ENCODE data around the gene PAQR4.

The PAQR4 gene

DNA sequence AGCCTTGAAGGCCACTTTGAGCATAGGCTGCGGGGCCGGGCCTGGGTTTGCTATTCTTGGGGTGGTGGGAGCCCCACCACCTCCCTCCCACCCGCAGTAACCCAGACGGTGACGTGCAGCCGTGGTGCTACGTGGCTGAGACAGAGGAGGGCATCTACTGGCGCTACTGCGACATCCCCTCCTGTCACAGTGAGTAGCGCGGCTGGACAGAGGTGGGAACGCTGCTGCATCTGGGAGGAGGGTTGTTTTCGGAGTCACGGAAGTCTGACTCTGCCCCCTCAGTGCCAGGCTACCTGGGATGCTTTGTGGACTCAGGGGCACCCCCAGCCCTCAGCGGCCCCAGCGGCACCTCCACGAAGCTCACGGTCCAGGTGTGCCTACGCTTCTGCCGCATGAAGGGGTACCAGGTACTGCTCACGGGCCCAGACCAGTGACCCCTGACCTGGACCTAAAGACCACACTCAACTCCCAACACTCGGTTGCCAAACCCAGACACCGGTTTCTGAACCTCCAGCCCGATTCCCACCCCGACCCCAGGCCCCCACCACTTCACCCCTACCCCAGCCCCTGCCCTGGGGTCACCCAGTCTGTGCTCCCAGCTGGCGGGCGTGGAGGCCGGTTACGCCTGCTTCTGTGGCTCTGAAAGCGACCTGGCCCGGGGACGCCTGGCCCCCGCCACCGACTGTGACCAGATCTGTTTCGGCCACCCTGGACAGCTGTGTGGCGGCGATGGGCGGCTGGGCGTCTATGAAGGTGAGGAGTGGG, 2.9 kb upstream of the PAQR4 start:
- DNase-seq: no peak

DNA sequence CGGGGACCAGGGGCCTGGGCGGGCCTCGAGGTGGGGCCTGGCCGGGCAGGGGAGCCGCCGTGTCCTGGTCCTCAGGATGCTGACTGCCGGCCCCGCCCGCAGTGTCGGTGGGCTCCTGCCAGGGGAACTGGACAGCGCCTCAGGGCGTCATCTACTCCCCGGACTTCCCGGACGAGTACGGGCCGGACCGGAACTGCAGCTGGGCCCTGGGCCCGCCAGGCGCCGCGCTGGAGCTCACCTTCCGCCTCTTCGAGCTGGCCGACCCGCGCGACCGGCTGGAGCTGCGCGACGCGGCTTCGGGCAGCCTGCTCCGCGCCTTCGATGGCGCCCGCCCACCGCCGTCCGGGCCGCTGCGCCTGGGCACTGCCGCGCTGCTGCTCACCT, 2.3 kb upstream of the PAQR4 start:
- DNase-seq: no peak

DNA sequence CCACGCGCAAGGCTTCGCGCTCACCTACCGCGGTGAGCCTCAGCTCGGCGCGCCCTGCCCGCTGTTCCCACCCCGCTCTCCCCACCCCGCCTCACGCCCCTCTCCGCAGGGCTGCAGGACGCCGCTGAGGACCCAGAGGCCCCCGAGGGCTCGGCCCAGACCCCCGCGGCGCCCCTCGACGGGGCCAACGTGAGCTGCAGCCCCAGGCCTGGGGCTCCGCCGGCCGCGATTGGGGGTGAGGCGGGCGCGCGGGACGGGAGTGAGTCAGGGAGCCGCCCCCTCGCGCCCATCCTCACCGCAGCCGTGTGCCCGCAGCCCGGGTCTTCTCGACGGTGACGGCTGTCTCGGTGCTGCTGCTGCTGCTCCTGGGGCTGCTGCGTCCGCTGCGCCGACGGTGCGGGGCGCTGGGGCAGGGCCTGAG, 1.9 kb upstream of the PAQR4 start:
- no peak for DNase-seq

DNA sequence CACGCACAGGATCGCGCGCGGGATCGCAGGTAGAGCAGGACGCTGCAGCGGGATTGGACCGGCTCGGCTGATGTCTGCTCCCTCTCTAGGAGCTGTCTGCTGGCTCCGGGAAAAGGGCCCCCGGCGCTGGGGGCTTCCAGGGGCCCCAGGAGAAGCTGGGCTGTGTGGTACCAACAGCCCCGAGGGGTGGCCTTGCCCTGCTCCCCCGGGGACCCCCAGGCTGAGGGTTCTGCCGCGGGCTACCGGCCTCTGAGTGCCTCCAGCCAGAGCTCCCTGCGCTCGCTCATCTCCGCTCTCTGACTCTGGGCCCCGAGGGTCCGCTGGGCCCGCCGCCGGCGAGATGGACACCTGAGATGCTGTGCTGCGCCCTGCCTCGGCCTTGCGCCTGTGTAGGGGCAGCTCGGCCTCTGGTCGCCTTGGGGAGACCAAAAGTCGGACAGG, 1.4 kb upstream of the PAQR4 start:
- DNase-seq: no peak

DNA sequence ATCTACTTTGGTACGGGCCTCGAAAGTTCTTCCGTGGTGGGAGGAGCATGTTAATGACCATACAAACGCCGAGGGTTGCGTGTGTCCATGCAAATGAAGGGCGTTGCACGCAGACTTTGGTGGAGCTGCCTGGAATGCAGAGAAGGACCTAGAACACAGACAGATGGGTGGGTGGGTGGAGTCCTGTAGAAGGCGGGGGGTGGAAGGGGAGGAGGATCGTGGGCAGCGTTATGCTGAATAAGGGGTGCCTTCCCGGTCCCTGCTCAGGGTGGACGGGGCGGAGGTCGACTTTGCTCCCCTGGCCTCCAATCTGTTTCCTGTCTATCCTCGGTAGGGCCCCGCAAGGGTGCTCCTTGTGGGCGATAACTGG, 795 bp upstream of the PAQR4 start:
- DNase-seq: no peak

DNA sequence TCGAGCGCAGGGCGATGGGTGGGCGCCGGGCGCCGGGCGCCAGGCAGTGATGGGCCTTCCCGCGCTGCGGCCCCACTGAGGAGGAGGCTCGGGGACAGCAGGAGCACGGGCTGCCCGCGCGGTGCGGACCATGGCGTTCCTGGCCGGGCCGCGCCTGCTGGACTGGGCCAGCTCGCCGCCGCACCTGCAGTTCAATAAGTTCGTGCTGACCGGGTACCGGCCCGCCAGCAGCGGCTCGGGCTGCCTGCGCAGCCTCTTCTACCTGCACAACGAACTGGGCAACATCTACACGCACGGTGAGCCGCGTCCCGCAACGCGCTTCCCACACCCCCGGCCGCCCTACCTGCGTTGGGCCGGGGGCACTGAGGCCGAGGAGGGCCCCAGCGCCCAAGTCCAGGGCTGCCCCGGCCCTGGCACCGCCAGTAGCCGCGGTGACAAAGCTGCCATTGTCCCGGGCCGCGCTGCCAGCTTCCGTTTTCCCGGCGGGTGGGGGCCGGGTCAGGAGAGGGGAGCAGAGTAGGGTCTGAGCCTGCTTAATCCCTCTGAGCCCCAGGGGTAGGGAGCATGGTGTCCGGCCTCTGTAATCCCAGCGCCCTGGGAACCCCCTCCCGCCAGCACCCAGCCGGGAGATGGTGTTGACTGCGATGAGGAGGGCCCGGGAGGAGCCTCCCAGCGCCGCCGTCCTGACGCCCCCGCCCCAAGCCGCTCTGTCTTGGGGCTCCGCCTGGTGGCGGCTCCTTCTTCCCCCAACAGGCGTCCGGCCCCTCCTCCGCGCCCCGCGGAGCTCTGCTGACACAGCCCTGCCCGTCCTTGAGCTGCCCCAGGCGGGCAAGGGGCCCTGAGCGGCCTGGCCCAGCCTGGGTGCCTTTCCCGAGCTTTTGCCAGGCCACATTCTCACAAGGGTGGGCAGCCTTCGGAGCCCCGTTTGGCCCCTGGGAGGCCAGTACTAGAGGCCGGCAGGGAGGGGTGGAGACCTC, 685 bp downstream of the PAQR4 start:
- DNase-seq: no peak

DNA sequence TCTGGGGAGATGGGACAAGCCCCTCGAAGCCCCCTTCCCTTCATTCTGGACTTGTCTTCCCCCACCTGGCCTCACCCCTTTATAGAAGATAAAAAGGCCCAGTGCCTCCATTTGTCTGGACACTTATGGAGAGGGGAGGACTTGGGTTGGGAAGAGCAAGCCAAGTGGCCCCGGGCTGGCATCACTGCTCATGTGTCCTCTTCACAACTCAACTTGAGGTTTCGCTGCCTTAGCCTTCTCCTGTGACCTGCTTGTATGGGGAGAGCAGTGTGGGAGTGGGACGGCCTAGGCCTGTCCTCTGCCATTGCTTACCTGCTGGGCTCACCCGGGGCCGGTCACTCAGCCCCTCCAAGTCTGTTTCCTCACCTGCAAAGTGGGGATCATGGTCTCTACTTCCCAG, 1.4 kb downstream of the PAQR4 start:
- no peak for DNase-seq

DNA sequence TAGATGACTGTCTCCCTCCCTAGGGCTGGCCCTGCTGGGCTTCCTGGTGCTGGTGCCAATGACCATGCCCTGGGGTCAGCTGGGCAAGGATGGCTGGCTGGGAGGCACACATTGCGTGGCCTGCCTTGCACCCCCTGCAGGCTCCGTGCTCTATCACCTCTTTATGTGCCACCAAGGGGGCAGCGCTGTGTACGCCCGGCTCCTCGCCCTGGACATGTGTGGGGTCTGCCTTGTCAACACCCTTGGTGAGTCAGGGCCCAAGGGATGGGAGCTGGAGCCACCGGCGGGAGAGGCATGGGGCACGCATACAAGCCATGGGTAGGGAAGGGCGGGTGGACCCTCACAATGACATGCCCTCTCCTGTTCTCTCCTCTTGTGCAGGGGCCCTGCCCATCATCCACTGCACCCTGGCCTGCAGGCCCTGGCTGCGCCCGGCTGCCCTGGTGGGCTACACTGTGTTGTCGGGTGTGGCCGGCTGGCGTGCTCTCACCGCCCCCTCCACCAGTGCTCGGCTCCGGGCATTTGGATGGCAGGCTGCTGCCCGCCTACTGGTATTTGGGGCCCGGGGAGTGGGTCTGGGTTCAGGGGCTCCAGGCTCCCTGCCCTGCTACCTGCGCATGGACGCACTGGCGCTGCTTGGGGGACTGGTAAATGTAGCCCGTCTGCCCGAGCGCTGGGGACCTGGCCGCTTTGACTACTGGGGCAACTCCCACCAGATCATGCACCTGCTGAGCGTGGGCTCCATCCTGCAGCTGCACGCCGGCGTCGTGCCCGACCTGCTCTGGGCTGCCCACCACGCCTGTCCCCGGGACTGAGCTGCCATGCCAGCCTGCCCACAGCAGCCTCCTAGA, 2.2 kb downstream of the PAQR4 start:
- DNase-seq: no peak

DNA sequence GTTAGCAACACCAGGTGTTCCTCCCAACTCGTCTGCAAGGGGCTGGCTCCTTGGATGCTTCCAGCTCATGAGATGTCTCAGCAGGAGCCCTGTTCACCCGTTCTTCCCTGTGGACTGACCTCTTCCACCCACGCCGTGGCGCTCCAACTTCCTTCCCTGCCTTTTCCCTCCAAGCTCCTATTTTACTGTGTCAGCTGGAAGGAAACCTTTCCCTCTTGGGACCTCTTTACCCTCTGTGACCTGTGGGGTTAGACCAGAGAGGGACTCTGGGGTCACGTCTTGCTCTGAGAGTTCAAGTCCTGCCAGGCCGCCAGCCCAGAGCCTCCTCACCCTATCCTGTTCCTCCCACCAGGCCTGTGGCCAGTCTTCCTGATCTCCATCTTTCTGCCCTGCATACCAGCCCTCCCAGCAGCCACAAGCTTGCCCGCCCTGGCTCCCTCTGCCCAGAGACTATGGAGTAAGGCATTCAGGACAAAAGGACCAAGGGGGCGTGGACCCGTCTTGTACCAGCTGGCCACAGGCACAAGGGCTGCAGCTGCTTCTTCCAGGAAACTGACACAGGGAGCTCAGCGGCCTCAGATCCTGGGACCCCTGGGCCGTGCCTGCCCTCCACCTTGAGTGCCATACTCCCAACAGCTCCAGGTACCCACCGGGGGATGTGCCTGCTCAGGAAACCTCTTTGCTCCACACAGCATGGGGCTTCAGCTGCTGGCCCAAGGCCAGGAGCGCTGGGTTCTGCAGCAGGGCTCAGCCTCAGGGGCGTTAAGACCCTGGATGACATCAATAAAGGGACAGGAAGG, 3.0 kb downstream of the PAQR4 start:
- DNase-seq: no peak

DNA sequence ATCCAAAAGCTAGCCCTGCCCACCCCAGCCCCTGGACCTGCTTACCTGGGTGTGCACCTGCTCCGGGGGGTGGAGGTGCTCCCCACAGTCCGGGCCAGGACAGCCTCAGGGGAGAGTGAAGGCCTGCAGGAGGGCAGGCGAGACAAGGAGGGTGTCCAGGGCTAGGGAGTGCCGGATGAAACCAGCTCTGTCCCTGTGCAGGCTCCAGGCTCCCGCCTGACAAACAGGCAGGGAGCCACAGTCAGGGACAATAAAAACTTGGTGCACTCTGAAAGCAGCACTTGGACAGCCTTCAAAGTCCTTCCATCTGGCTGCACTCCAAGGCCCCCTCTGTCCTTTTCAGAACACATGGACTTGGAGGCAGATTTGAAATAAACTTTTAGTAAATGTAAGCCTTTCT, 3.9 kb downstream of the PAQR4 start:
- no peak for DNase-seq

DNA sequence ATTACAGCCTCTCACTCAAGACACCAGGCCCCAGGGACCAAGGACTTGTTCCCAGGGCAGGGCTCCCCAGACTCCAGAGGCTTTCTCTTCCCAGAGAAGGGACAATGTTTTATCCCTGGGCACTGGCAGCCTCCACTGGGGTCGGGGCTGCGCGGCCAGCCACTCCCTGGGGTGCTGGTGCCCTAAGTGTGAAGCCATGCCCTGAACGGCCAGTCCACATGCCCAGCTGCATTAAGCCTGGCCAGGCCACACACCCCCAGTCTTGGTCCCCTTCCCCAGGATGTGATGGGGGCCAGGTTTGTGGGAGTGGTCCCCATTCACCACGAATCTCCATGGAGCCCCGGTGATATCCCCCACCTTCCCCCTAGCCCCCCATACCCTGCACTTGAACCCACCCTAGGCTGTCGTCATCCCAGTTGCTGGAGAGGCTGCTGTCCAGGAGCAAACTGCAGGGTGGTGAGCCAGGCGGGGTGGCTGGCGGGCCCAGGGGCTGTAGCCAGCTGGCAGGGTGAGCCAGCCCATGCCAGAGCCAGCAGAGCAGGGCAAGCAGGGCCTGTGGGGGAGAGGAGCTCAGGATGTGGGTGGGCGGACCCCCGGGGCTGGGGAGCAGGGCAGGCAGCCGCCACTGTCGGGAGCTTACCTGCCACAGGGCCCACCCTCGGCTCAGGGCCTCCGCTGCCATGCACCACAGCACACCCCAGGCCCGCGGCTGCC, 4.6 kb downstream of the PAQR4 start:
- no peak for DNase-seq

DNA sequence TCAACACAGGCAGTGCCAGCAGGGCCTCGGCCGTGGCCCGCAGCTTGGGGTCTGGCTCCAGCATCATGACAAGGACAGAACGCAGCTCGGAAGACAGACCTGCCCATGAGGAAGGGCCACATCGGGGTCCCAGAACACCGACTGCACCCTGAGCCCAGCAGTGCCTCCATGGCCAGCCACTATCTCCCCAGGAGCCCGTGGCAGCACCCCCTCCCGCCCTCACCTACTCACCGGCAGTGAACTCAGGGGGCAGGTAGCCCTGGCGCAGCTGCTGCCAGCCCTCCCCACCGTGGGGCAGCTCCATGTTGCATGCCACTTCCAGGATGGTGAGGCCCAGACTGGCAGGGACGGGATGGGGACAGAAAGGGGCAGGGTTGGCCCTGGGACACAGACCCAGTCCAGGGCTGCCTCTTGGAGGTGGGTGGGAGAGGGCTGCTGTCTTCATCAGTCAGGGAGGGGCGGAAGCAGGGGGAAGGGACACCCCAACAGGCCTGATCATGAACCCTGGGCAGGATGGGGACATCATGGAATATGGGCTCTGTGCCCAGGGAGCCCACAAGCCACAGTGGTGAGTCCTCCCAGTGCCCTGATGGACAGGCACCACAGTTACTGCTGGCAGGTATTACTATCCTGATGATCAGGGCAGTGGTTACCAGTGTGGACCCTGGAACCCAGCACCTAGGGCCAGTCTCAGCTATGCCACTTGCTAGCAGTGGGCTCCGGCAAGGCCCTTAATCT, 5.3 kb downstream of the PAQR4 start:
- no peak for DNase-seq

DNA sequence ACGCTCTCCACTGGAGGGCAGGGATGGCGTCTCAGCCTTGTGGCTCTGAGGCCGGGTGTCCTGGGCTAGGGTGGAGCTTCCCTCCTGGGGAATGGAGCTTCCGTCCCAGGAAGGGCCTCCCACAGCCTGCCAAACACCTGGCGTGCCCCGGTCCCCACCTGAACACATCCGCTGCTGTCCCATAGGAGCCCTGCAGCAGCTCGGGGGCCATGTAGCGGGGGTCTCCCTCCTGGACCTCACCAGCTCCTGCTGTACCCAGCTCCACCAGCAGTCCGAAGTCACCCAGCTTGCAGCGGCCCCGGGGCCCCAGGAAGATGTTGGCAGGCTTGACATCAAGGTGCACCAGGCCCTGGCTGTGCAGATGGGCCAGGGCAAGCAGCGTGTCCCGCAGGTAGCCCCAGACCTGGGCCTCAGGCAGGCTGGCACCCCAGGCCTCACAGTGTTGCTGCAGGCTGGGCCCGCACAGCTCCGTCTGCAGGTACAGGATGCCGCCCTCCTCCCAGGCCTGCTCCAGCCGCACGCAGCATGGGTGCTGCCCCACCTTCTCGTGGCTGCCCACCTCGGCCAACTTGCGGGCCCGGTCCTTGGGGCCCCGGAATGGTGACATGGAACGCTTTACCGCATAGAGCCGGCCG, 6.1 kb downstream of the PAQR4 start:
- DNase-seq: no peak

DNA sequence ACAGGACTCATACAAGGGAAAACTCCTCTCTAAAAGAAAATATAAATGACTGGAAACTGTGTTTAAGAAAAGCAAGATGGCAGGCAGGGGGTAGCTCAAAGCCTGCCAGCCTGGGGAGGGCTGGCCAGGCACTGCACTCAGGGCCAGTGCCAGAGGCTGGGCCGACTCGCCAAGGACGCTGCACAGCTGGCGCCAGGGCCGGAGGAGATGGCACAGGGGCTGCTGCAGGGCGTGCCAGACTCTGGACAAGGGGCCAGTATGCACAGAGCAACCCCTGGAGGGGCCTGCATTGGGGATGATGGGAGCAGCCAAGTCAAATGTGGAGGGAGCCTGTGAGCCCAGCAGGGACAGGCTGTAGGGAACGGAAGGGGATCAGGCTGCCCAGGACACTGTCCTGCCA, 7.1 kb downstream of the PAQR4 start:
- DNase-seq: no peak

DNA sequence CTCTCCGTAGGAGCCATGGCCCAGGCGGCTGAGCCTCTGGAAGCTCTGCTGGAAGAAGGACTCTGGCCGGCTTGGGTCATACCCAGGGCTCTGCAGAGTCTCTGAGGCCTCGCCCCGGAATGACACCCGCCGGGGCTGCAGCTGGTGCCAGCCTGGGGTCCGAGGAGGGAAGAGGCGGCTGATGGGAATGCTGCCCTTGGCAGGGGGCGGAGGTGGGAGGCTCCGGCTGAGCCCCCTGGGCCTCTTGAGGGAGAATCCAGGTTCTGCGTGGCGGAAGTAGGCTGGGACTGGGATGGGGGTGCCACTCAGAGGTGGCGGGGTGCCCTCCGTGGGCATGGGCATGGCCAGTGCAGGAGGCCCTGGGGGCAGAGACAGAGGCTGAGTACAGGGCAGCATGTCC, 7.5 kb downstream of the PAQR4 start:
- no peak for DNase-seq

DNA sequence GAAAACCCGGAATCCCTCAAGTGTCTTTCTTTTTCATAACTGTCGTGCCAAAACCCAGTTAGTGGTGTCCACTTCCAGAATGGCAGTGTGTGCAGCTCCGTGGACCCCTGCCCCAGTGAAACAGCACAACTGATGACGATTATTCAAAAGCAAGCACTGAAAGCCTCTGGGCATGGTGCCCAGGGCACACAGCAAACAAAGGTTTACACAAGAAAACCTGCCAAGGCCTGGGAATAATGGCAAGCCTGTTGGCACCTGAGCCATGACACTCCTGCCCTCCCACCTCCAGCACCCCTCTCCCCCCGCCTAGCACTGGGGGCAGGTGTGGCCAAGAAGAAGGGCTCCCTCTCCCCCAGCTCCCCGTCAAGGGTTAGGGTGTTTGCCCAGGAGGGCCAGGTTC, 8.3 kb downstream of the PAQR4 start:
- no peak for DNase-seq

DNA sequence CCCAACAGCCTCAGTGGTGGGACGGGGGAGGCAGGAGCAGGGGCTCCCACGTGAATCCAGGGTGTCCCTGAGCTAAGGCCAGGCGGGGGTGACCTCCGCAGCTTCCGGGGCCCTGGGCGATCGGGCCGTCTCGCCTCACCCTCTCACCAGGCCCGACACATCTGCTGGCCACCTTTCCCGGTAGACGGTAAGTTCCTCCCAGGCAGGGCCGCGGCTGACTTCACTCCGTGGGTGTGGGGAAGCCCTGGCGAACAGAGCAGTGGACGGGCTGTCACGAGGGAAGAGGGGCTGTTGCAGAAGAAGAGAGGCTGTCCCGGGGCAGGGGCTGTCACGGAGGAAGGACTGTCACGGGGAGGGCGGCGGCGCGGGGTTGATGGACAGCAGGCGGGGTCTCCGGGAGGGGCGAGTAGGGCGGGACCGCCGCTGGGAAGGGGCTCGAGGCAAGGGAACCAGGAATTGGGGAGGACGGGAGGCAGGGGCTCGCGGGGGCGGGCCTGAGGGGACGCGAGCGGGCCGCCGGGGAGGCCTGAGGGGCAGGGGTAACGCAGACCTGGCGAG, 10.6 kb downstream of the PAQR4 start:
- no peak for DNase-seq

DNA sequence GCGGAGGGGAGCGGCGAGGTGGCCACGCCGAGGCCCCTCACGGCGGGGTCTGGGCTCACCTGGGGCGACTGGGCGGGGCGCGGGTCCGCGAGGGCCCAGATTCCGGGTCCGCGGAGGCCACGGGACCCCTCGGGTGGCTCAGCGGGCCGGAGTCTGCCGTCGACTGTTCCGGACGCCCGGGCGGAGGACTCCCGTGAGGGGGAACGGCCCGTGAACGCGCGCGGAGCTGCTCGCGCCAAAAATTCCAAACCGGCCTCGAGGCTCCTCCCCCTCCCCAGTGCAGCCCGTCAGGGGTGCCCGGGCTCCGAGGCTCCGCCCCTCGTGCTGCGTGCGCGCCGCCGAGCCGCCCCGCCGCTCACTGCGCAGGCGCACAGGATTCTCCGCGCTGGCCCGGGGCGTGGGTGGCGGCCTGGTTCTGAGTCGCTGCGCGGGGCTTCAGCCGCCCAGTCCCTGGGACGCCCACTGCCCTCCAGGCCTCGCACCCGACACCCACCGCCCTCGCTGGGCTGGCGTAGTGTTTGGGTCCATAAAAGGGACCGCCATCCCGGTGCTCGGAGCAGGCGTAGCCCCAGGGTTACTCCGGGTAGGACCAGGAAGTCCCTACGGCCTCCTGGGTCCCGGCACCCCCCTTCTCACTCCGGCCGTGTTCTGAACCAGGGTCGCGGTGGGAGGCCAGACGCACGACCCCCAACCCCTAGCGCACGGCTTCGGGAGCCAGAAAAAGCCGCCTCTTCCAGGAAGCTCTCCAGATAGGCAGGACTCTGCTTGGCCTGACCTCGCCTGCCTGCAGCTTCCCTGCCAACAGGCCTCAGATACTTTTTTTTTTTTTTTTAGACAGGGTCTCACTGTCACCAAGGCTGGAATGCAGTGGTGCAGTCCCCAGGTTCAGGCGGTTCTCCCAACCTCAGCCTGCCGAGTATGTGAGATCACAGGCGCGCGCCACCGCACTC, 11.4 kb downstream of the PAQR4 start, which contains the start of gene PKMYT1:
PKMYT1 (minus strand) TSS at position 220 of the 950 bp plus-strand sequence. CDS start 789 bp downstream, outside the sequence.
- DNase-seq: no peak

All from NCI-H524 treated with DMSO at 0.1 percent for 48 hours (cell line).